GM19240 (cell line): Measurements from ENCODE around the gene CDHR3.

Experiments used
- DNase-seq: peaks from one replicate; pipeline ENCODE4 v3.0.0; 2011; ENCODE audit warnings: low spot score; ENCODE audit not compliant: insufficient read length

Gene CDHR3

DNA sequence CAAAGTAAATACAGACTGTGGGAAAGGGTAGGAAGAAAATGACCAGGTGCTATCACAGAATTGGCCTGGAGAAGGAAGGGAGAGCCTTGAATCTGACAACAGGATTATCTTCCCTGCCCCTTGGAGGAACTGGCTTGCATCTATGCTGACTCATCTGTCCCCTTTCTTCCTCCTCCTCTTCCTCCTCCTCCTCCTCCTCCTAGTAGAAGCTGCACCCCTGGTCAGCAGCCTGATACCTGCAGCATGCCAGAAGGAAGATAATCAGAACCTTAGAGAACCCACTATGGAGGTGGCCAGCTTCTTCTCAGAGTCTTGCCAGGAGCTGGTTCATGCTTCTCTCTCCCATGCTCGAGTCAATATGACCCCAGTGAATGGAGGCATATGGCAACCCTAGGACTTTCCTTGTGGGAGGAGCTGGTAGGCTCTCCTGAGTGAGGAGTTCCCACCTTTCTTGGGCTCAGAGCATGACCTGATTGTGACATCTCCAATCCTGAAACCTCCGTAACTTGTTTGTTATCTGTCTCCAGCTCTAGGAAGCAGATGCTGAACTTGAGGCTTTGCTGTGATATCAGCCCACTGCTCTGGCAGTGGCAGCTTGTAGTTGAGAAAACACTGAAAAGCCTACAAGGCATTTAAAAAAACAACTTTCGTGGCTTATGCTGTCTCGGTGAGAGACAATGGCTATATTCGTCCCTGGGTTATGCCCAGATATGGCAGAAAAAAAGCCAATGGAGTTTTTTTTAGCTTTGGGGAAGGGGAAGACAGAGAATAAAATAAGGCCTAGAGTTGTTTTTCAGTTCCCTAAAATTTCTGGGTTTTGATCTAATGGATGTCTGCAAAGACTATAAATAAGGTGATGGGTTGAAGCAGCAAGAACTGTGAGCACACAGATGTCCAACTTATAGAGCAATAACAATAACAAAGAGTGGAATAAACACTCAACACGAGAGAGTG is 60.6 kb downstream of the CDHR3 start:
- DNase-seq = no peak

DNA sequence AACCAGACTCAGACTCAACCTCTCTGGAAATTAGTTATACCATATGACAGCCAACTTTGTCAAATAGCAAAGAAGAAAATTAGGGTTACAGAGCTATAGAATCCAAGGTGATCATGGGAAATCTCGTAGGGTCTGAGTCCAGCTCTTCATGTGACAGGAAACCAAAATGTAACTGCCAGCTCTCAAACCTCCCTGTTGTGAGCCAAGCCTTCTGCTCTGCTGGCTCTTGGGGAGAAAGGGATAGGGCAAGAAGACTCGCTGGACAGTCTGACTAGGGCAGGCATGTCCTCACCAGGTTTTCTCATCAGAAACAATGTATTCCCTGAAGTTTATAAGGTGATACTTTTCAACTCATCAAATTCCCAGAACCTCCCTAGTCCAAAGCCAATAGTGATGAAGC is 63.0 kb downstream of the CDHR3 start:
- no peak for DNase-seq

DNA sequence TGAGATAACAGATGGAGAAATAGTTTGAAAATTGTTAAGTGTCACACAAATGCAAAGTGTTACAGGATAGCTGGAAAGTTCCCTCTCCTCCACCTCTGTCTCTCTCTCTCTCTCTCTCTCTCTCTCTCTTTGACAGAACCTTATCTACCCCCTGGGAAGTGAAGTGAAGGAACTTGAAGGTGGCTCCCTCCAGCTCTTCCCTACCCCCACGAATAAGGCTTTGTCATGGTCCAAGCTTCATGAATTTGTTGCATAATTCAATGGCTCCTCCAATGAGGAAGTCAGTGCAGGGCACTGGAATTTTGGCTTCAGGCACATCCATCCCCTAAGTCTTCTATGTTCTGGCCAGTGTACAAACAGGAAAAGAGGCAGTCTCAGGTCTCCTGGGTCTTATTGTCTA is 66.4 kb downstream of the CDHR3 start:
- no peak for DNase-seq

DNA sequence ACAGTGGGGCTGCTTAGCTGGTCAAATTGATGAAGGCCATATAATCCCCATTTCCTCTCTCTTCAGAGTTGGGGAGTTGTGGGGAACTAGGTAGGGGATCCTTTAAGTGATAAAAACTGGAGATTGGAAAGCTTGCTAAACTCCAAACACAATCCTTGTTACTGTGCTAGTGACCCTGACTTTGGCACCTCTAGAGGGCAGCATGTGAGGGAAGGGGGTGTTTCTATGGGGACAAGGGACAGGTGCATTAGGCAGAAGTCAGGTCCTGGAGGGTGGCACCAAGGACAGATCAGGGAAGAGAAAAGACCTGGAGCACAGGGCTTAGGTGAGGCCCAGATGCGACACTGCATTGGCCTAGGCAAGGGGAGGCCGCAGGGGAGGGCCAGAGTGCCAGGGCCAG is 66.9 kb downstream of the CDHR3 start:
- no peak for DNase-seq

DNA sequence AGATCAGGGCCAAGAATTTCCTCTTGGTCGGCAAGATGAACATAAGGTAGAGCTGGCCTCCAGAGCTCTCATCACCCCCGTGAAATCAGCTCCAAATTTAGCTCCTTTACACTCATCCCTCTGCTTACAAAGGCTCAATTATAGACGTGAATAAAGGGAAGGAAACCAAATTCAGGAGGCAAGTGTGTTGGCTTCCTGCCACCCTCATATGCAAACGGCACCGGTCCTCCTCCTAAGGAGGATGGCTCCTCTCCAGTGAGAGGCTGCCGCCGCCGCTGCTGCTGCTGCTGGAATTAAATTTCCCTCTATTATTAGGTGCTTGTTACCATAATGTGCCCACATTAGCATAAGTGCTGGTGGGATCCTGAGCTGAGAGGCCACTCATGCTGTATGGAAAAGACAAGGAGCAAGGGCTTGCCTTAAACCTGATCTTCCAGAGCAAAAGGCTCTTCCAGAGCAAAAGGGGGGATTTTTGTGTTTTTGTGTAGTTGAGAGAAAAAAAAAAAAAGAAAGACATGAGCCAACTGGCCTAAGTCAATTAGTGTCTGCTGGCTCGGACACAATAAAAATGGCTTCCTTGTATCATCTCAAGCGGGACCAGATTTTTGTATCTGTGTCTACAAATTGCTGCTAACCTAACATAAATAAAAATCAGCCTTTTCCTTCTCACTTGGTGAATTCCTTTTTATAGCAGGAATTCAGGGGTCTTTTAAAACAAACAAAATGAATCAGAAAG is 68.4 kb downstream of the CDHR3 start:
- DNase-seq = no peak

DNA sequence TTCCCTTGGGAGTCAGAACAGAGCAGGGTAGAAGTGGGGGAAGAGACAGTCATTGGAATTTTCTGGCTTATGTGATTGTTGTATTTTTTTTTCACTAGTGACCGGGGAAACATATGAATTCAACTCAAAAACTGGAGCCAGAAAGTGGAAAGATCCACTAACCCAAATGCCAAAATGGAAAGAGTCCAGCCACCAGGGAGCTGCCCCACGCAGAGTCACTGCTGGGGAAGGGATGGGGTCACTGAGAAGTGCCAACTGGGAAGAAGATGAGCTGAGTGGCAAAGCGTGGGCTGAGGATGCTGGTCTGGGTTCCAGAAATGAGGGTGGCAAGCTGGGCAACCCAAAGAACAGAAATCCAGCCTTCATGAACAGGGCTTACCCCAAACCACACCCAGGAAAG is 69.2 kb downstream of the CDHR3 start:
- no peak for DNase-seq

DNA sequence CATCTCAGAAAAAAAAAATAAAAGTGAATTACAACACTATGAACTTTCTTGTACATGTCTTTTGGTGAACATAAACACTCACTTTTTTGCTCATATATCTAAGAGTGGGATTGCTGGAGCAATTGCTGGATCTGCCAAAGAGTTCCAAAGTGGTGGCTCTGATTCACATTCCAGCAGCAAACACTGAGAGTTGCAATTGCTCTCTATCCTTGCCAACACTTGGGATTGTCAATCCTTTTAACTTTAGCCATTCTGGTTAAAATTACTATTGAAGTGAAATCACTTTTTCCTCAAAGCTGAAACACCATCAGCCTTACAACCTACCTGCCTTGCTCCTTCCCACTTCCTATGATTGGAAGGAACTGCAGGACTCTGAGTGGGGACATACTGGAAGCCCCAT is 70.7 kb downstream of the CDHR3 start:
- no peak for DNase-seq

DNA sequence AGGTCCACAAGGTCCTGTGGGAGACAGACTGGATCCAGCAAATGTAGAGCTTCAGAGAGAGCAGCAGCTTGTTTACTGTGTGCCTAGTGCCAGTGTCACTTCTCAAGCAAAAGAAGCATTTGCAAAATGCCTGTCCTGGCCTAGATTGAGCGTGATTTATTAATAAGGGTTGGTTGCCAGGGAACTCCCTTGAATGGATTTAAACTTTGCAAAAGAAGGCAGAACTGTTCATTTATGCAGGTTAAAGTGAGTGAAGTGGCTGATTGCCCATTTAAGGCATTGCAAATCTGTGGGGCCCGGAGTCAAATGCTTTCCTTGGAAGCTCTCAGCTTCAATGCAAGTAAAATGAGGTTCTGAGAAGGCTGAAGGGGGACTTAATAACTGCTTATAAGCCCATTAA is 71.3 kb downstream of the CDHR3 start:
- DNase-seq = no peak

DNA sequence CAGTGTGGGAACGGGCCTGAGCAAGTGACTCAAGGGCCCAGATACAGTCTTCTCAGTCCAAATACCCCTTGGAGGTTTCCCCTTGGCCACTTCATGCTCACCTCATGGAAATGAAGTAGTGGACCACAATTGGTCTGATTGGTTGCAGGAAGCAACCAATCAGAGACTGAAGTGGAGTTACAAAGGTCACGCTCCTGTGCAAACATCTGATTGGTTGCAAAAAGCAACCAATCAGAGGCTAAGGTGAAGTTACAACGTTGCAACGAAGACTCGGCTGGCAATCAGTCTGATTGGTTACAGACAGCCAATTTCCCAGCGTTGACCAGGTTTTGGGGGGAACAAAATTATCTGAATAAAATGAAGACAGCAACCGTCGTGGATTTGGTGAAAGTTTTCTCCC is 72.5 kb downstream of the CDHR3 start:
- DNase-seq = no peak

DNA sequence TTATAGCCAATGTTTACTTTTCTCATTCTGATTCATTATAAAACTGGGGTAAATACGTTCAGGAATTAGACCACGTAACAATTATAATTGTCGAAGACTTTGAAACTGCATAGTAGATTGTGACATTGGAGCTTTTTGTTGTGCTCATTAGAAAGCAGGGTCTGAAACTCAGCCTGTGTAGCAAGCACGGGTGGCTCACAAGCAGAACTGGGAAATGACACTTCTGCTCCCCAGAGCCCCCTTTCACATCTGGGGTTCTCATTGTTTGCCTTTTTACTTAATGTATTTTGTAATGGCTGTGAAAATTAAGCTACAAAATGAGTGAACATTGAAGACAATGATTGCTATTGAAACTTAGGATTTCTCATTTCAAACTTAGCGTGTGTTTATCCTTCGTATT is 72.9 kb downstream of the CDHR3 start:
- DNase-seq = no peak

DNA sequence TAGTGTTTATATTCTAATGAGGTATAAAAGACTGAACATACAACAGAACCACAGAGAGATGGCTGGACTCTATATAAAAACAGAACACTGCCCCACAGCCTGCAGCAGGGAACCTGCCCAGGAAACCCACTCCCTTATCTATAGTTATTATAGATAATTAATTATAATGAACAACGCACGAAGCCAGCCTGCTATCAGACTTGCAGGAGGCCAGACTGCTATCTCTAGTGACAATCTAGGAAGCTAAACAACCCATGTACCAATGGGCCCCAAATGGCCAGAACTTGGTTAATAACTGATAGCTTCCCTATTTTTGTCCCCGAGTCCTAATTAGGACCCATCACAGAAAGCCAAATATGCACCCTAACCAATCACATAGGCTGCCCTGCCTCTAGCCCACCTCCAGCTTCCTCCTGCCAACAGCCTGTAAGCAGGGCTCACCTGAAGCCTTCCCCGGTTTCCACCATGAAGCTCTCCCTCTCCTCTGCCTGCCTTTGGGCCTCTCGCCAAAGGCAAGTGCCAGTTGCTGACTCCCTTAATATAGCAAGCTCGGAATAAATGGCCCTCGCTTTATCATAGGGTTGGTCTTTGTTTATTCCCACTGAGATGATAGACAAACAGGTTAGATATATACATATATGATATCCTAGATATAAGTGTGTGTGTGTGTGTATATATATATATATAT is 74.6 kb downstream of the CDHR3 start:
- DNase-seq = no peak

DNA sequence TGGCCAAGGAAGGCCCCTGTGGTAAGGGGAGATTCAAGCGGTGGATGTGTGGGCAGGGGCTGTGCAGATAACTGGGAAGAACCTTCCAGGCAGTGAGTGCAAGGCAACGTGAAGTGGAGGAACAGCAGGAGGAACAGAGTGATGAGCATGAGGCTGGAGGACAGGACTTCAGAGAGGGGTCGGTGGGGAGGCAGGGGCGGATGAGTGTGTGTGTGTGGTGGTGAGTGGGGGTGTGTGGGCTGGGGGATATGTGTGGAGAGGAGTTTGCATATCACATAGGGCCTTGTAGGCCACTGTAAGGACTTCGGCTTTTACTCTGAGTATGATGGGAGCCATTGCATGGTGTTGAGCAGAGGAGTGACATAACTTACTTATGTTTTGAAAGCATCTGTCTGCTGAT is 75.2 kb downstream of the CDHR3 start:
- no peak for DNase-seq

DNA sequence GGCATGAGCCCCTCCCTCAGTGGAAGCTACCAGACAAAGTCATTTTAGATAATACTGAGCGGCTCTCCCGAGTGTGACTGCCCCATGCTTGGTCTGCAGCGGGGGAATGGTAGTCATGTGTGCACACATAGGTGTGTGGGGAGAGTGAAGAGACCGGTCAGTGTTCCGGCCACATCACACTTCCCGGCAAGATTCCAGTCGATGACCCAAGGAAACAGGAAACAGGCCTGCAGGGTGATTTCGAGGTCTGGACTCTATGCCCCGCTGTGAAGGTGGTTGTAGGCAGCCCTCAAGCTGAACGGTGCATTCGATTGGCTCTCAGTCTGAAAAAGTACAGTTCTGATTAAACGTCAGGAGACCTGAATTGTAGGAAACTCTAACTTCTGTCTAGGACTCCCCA is 75.9 kb downstream of the CDHR3 start:
- no peak for DNase-seq

DNA sequence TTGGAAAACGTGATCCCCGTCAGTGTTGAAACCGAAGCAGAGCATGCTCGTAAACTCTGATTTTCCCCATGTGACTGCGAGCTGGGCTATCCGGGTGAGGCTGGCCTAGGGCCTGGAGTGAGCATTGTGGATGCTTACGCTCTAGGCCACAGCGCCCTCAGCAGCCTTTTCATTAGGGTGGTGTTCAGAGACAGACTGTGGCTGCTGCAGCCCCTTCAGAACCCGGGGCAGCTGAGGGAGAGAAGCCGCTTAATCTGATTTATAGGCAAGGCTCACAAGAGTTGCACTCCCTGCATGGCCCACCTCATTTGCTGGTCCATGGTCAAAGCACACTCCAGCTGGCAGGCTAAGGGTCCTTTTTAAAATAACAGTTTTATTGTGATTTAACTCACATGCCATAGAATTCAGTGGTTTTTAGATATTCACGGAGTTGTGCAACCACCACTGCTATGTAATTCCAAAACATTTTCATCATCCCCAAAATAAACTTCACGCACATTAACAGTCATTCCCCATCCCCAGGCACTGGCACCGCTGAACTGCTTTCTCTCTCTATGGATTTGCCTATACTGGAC is 76.5 kb downstream of the CDHR3 start:
- no peak for DNase-seq

DNA sequence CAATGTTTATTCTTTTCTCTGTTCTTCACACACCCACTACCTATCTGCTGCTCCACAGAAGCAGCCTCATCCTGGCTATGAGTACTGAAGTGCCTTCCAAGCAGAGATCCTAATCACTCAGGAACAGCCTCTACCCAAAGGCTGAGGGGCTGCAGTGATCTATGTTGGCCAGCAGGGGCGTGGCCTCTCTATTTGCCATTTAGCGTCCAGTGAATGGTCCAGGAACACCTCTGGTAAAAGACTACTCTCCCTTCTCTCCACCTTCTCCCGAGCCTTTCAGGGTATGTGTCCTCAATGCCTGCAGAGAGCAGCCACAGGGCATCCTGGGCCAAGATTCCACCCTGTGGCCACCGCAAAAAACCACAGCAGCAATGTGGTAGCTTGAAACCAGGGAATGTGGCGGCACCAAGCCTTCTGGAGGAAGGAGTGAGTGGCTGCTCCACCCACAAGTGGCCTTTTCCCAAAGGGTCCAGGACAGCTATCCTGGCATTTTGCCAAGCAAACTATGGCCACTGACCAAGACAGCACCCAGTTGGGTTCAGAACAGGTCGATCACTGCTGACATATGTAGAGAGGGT is 78.2 kb downstream of the CDHR3 start:
- DNase-seq = peak; percentile 41

DNA sequence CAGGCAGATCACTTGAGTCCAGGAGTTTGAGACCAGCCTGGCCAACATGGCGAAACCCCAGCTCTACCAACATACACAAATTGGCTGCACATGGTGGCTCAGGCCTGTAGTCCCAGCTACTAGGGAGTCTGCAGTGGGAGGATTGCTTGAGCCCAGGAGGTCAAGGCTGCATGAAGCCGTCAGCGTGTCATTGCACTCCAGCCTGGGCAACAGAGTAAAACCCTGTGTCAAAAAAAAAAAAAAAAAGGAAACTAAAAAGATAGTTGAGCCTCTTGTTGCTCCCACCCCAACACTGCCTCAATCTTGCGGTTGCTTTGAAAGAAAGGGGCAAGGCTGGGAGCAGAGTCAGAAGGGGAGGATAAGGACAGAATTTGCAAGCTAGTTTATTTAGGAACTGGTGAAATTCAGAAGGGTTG is 79.1 kb downstream of the CDHR3 start:
- no peak for DNase-seq

DNA sequence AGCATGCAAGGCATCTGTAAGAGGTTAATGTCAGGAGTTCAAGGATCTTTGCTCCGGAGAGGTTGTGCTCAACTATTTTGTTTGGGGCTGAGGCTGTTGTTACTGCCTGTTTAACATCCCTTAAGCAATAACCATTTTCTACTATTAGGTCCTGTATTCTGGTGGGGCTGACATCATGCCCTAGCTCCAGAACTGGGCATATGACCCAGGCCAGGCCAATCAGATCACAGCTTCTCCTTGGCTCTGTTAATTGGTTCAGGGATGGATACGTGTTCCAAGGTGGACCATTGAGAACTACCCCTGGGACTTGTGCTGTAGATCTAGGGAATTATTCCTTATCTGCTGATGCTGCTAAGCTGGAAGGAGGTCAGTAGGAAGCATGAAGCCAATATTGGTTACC is 82.1 kb downstream of the CDHR3 start:
- DNase-seq = no peak

DNA sequence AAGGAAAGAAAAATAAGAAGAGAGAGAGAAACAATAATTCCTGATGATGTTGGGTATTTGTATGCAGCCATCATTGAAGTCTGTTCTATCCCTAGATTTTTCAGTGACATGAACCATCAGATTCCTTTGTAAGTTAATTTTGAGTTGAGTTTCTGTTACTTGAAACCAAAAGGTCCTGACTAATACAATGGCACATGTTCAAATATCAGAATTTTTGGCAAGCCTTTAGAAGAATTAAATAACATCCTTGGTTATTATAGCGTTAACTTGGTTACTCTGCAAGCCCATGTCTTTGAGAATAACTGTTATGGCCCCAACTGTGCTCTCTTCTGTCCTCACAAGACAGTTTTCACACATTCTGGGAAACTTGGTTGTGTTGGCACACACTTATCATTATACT is 82.5 kb downstream of the CDHR3 start:
- DNase-seq = no peak

DNA sequence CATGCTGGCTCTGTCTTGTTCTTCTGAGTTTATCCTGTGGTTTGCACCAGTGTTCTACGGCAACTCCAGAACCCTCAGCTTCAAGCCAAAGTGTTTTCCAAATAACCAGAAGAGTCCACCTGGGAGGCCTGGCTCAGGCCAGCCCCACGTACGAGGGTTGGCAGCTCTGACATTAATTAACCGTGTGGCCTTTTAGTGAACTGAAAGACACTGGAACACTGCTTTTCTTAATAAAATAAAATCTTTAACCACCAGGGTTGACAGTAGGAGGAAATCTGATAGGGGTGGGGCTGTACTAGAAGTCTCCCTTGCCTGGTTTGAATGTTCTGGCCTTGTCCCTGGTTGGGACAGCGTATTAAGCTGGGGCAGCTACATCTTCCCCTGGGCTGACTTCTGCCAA is 84.1 kb downstream of the CDHR3 start:
- DNase-seq = no peak

DNA sequence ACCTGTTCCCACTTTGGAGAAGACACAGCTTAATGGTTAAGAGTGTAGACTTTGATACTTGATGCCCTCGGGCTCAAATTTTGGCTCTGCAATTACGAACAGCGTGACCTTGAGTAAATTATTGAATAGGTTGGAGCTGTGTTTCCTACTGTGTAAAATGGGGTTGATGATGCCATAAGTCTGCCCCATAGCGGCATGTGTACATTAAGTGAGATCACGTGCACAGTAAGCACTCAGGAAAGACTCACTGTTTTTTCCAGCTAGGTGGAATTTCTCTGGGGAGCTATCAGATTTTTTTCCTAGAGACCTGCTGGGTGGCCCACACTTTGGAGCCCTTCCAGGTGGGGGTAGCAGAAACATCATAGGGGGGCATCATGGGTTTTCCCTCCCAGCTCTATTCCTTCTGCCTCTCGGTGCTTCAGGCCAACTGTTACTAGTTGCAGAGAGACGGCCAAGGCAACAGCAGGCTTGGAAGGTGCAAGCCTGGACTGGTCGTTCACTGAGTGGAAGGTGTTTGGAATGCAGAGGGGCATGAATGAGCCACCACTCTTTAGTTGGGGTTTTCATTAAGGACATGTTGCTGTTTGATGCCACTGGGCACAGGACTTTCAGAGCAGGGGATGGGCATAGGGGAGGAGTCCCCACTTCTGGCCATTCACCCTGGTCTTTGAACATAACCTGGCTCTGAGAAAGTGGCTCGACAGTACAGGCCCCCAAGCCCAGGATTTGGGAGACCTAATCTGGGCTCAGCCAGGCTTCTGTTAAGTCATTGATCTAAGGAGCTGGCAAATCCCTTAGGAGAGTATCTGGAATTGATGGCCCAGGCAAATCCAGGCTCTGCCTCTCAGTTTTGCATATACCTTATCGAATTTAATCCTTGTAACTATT is 85.0 kb downstream of the CDHR3 start:
- no peak for DNase-seq

DNA sequence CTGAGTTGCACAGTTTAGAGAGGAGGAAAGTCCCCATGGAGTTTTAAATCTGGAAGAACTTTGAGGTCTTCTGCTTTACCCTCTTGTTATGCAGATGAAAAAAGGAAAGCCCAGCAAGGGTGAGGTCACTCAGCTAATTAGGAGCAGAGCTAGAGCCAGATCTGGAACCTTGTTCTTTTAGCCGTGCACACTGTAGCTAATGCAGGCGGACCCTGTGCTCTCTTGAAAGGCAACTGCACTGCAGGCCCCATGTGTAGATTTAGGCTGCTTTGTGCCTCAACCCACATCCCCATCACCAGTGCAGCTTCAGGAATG is 85.6 kb downstream of the CDHR3 start:
- DNase-seq = no peak
